Fibroblast of the aortic adventitia (primary cell): ENCODE measurements around the gene SLC66A2. TPM values are rescaled to one million over a fixed set of nuclear protein-coding genes. Genes with fewer than 3 reads are reported as not detected.

Source experiments
- DNase-seq: peaks from one replicate; pipeline ENCODE4 v3.0.0-alpha.2; 2010; ENCODE audit warnings: low read depth
- H3K4me3 ChIP-seq: 2 replicates; pipeline ENCODE4 v1.5.1; 2011; ENCODE audit warnings: low read depth, mild to moderate bottlenecking, control low read depth, low read length, moderate library complexity
- CTCF ChIP-seq: IDR thresholded peaks from 2 replicates; pipeline ENCODE4 v1.5.1; 2011; ENCODE audit warnings: mild to moderate bottlenecking, low read length, control low read depth, inconsistent platforms; ENCODE audit not compliant: insufficient read depth
- total RNA-seq: library from RNA; depleted of rRNA; stranded (reverse); fragments of >200 nt; gene quantifications from 2 replicates; pipeline ENCODE4 v1.2.3, GENCODE V29; 2012; ENCODE audit warnings: low replicate concordance

The SLC66A2 gene
- total RNA-seq, 1 donor: 15.6 TPM

- no peak overlapping the region for H3K4me3 ChIP-seq
- TF ChIP-seq CTCF: no peak
- DNase-seq: no peak
These were observed 88.9 kb downstream of the SLC66A2 start for GRCh38 chr18:79862562-79862961.

GRCh38 chr18:79861687-79862086 is 89.8 kb downstream of the SLC66A2 start:
- no peak for TF ChIP-seq CTCF
- H3K4me3 ChIP-seq: no peak overlapping the region
- DNase-seq: no peak

GRCh38 chr18:79859314-79859713 is 92.1 kb downstream of the SLC66A2 start:
- no peak for TF ChIP-seq CTCF
- H3K4me3 ChIP-seq: no peak overlapping the region
- DNase-seq: no peak

- no peak overlapping the region for H3K4me3 ChIP-seq
- TF ChIP-seq CTCF: no peak
- DNase-seq: peak; percentile 58
These were observed 94.3 kb downstream of the SLC66A2 start for GRCh38 chr18:79857082-79857671.

- DNase-seq: peak; percentile 5
- no peak for TF ChIP-seq CTCF
- no peak overlapping the region for H3K4me3 ChIP-seq
These were observed 95.1 kb downstream of the SLC66A2 start for GRCh38 chr18:79856119-79857007.

- TF ChIP-seq CTCF: no peak
- H3K4me3 ChIP-seq: no peak overlapping the region
- no peak for DNase-seq
These were observed 96.1 kb downstream of the SLC66A2 start for GRCh38 chr18:79855147-79855933.
